ENCODE measurements around the gene SIX2. TPM values are rescaled to one million over a fixed set of nuclear protein-coding genes. Genes with fewer than 3 reads are reported as not detected.

Gene SIX2
- total and polyA plus RNA-seq, 9 of the 15 experiments (the other 6 are each of a cell fraction or from before 2014, with no cell fraction given) = not detected

- Histone ChIP-seq H3K4me3 (no peak overlapping the region), H3K4me1 (replicated peaks in 1 of 2; ENCODE audit: control insufficient read depth in 2 of 2, insufficient read depth in 2 of 2, low read length in 2 of 2) (peaks cover 0 to 31% of the 10 kb centered on the region in 2 experiments; a peak in 2 of 5 replicates), H2AFZ (ENCODE audit: low read depth, low read length) (no peak overlapping the region), H3K4me2 (ENCODE audit: insufficient read depth, low read length) (no peak overlapping the region), H3K27ac (ENCODE audit: extremely low read depth, low read depth, low read length) (no peak overlapping the region), H3K9me3 (replicated peaks; ENCODE audit: control insufficient read depth, insufficient read depth, low read depth, low read length) (no peaks in the 10 kb centered on the region), H3K9me1 (ENCODE audit: control insufficient read depth, insufficient read depth, low read length) (no peaks in the 10 kb centered on the region), H3K27me3 (ENCODE audit: control insufficient read depth in 2 of 2, insufficient read depth in 2 of 2, low read length in 2 of 2) (peaks cover 38 to 91% of the 10 kb centered on the region in 2 experiments; a peak in 4 of 5 replicates), H3K36me3 (ENCODE audit: control insufficient read depth, insufficient read depth, low read length) (no peaks in the 10 kb centered on the region), H3K79me2 (ENCODE audit: control insufficient read depth, insufficient read depth, low read length) (no peaks in the 10 kb centered on the region), H4K20me1 (replicated peaks; ENCODE audit: control insufficient read depth, insufficient read depth, low read length) (no peaks in the 10 kb centered on the region; the same call in 1 of the 2 replicates), H3K9ac (ENCODE audit: insufficient read depth in 1 of 2, low read depth in 2 of 2, low read length in 2 of 2) (no peak overlapping the region)
- ChIA-PET POLR2A (no interaction called here), CTCF (ENCODE audit: low intra/inter-chr PET ratio) (no interaction called here)
- no TSS peak for BruUV-seq (replicated peaks)
- in situ Hi-C loops (cut with MboI) (no loop called here), intact Hi-C loops (cut with micrococcal nuclease) (no loop called here)
- no peak for ATAC-seq
- TF ChIP-seq ZKSCAN3 (CRISPR knock-in tag; IDR thresholded peaks at IDR 0.05) (no peak), HDAC8 (tag; IDR thresholded peaks at IDR 0.05) (no peak), XRCC3 (IDR thresholded peaks at IDR 0.05) (no peak), KAT8 (IDR thresholded peaks at IDR 0.05; ENCODE audit: low read depth) (no peak), ELK3 (CRISPR knock-in tag; IDR thresholded peaks at IDR 0.05) (no peak), STAT5A (IDR thresholded peaks at IDR 0.05; ENCODE audit: borderline replicate concordance, low read length) (no peak), ZNF41 (CRISPR knock-in tag; conservative IDR thresholded peaks at IDR 0.05) (no peak), ZBTB17 (CRISPR knock-in tag; IDR thresholded peaks at IDR 0.05) (no peak), PRPF4 (IDR thresholded peaks at IDR 0.05; ENCODE audit: insufficient read depth, low read depth, low read length, poor library complexity, severe bottlenecking) (no peak), IFI16 (CRISPR knock-in tag; IDR thresholded peaks at IDR 0.05) (no peak), ZNF778 (CRISPR knock-in tag; IDR thresholded peaks at IDR 0.05) (no peak), ZNF830 (CRISPR knock-in tag; IDR thresholded peaks at IDR 0.05) (no peak), IRF9 (tag; IDR thresholded peaks at IDR 0.05) (no peak), BCL6 (CRISPR knock-in tag; IDR thresholded peaks at IDR 0.05) (no peak), TCF3 (CRISPR knock-in tag; IDR thresholded peaks at IDR 0.05) (no peak), DIDO1 (tag; IDR thresholded peaks at IDR 0.05; ENCODE audit: low read depth) (no peak)
- WGBS (ENCODE audit: insufficient coverage, low coverage, missing lambda C conversion rate) = 19% methylated on average over 33 of the region's 56 CpGs
- no peak for DNase-seq (ENCODE audit: extremely low read depth in 1 of 4, low spot score in 3 of 4)
- FAIRE-seq = no peak
Measured at GRCh38 chr2:45009928-45010701, 863 bp upstream of the SIX2 start.

Measured in K562 (cell line).